HepG2 (cell line): ENCODE measurements around the gene ITPK1. TPM values are rescaled to one million over a fixed set of nuclear protein-coding genes. Genes with fewer than 3 reads are reported as not detected.

Experiments
- CEBPB ChIP-seq: IDR thresholded peaks from 2 replicates; pipeline ENCODE4 v1.6.1; 2011; ENCODE audit warnings: low read depth, low read length, improper control_type of control experiment, borderline replicate concordance
- CHCHD3 ChIP-seq: sonication (generic); formaldehyde crosslinking; IDR thresholded peaks from 2 replicates; pipeline ENCODE4 v1.8.0; 2022; ENCODE audit warnings: mild to moderate bottlenecking, missing genetic modification reagents, moderate library complexity
- ELK4 ChIP-seq: sonication (generic); formaldehyde crosslinking; IDR thresholded peaks from 2 replicates; pipeline ENCODE4 v1.9.0; 2021; ENCODE audit warnings: missing genetic modification reagents, borderline replicate concordance
- KIAA2018 ChIP-seq: sonication (generic); formaldehyde crosslinking; IDR thresholded peaks from 2 replicates; pipeline ENCODE4 v1.5.0; 2020; ENCODE audit warnings: mild to moderate bottlenecking, missing genetic modification reagents, borderline replicate concordance
- MED8 ChIP-seq: sonication (generic); formaldehyde crosslinking; IDR thresholded peaks from 2 replicates; pipeline ENCODE4 v1.8.1; 2023; ENCODE audit warnings: mild to moderate bottlenecking, missing genetic modification reagents; ENCODE audit not compliant: insufficient replicate concordance
- MEIS2 ChIP-seq: sonication (generic); formaldehyde crosslinking; IDR thresholded peaks from 2 replicates; pipeline ENCODE4 v1.9.0; 2021; ENCODE audit warnings: mild to moderate bottlenecking, missing genetic modification reagents
- RCOR2 ChIP-seq: IDR thresholded peaks from 2 replicates; pipeline ENCODE4 v1.6.1; 2016; ENCODE audit warnings: missing biosample characterization, missing genetic modification reagents
- ZNF124 ChIP-seq: sonication (generic); formaldehyde crosslinking; IDR thresholded peaks from 2 replicates; pipeline ENCODE4 v1.4.0; 2020; ENCODE audit warnings: missing genetic modification reagents
- ZNF207 ChIP-seq: fragments of 450-650 bp; IDR thresholded peaks from 2 replicates; pipeline ENCODE4 v1.6.1; 2016; ENCODE audit warnings: antibody characterized with exemption, borderline replicate concordance
- ZNF407 ChIP-seq: sonication (generic); formaldehyde crosslinking; IDR thresholded peaks from one replicate; pipeline ENCODE4 v1.5.1; 2020; ENCODE audit warnings: mild to moderate bottlenecking, missing genetic modification reagents; ENCODE audit errors: not compliant biosample characterization
- ZSCAN30 ChIP-seq: sonication (generic); formaldehyde crosslinking; IDR thresholded peaks from 2 replicates; pipeline ENCODE4 v1.5.0; 2020; ENCODE audit warnings: mild to moderate bottlenecking, missing genetic modification reagents
- polyA plus RNA-seq, 8 experiments: library from polyadenylated mRNA; depleted of rRNA in 3 of 8; stranded (reverse) in 7 of 8; unstranded in 1 of 8; fragments of >200 nt; fragmentation: Illumina TruSeq in 4 of 8; extraction: Trizol in 4 of 8; gene quantifications; 2 replicates each; pipeline versions ENCODE4 v1.2.1 to v1.2.3, GENCODE V29; 2011 to 2016; ENCODE audit warnings: low read depth in 4 of 8, missing spikeins in 1 of 8, mixed read lengths in 1 of 8; ENCODE audit not compliant: insufficient read depth in 1 of 8
- total RNA-seq, 5 experiments: library from RNA; depleted of rRNA; stranded (reverse); fragments of >200 nt; fragmentation: Illumina TruSeq; extraction: Trizol; gene quantifications; 2 replicates each; pipeline ENCODE4 v1.2.3, GENCODE V29; 2016; ENCODE audit warnings: low read depth in 1 of 5

ITPK1 gene
- total and polyA plus RNA-seq, 2 of the 13 experiments (the other 11 are each of a cell fraction or from before 2014, with no cell fraction given) = 20.5 to 47.5 TPM

DNA sequence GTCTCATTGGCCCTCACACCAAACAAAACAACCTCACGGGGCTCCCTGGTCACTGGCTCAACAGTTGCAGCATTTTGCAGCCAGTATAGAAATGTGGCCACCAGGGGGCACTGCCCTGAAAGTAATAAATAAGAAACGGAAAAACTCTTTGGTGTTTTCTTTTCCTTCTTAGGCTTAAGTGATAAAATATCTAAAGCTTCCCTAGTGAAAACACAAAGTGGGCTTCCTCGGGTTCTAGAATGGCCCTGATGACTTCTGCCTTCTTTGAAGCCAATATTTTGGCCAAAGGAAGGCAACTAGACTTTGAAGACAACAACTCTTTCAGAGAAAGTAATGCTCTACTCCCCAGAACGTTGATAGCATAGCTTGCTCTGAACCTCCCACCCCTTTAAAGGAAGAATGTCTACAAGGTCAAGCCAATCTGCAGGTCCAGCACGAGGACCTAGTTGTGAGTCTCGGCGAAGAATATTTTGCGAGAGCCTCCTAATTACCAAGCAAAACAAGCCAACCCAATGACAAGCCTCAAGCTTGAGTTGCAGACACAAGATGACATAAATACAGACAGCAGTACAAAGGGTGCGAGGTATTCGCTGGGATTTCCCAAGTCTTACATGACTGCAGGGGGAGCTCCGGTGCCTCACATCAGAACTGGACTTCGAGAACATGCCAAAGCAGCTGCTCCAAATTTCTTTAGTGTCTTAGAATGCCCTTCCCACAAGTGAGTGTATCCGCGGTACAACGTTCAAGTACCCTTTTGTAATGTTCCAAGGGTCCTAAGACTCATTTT is 2.6 kb downstream of the ITPK1 start (continued):
- TF ChIP-seq ZNF207 (no peak), KIAA2018 (CRISPR knock-in tag) (no peak), RCOR2 (CRISPR knock-in tag) (no peak), ELK4 (no peak), MED8 (CRISPR knock-in tag) (no peak), CHCHD3 (no peak), MEIS2 (CRISPR knock-in tag) (no peak), ZSCAN30 (CRISPR knock-in tag) (no peak), ZNF407 (CRISPR knock-in tag) (no peak), CEBPB (peak; percentile 15; the same call in 1 of the 2 replicates), ZNF124 (CRISPR knock-in tag) (no peak)
